Calu3 (cell line): Measurements from ENCODE around the gene SRSF8. TPM values are rescaled to one million over a fixed set of nuclear protein-coding genes. Genes with fewer than 3 reads are reported as not detected.

Source experiments
- BruUV-seq: library from RNA; stranded (reverse); fragments of 400-500 nt; replicated peaks from 2 replicates; lab custom pipeline; 2021; lab: Mats Ljungman, UMichigan
- CTCF ChIA-PET: fragments of 300-600 bp; sonication (Branson Sonifier 250); formaldehyde crosslinking; loops from one replicate; lab custom pipeline; 2022; ENCODE audit warnings: antibody characterized with exemption; lab: Charles Lee
- DNase-seq: peaks from one replicate; pipeline ENCODE4 v3.0.0; 2022
- H3K27ac Mint-ChIP-seq: one replicate; pipeline ENCODE4 v1.8.0; 2022; ENCODE audit warnings: mixed read lengths; ENCODE audit not compliant: unreplicated experiment
- H3K27me3 Mint-ChIP-seq: one replicate; pipeline ENCODE4 v1.8.0; 2022; ENCODE audit warnings: mixed read lengths; ENCODE audit not compliant: unreplicated experiment
- H3K36me3 Mint-ChIP-seq: one replicate; pipeline ENCODE4 v1.8.0; 2022; ENCODE audit warnings: mild to moderate bottlenecking, moderate library complexity, mixed read lengths; ENCODE audit not compliant: insufficient read depth, unreplicated experiment
- H3K4me1 Mint-ChIP-seq: one replicate; pipeline ENCODE4 v1.8.0; 2022; ENCODE audit warnings: mild to moderate bottlenecking, low read depth, mixed read lengths; ENCODE audit not compliant: unreplicated experiment
- H3K4me3 Mint-ChIP-seq: one replicate; pipeline ENCODE4 v1.8.0; 2022; ENCODE audit warnings: mild to moderate bottlenecking, low read depth, moderate library complexity, mixed read lengths; ENCODE audit not compliant: unreplicated experiment
- H3K9me3 Mint-ChIP-seq: one replicate; pipeline ENCODE4 v1.8.0; 2022; ENCODE audit warnings: low read depth, mixed read lengths; ENCODE audit not compliant: unreplicated experiment
- CTCF ChIP-seq: fragments of 200-600 bp; IDR thresholded peaks from one replicate; pipeline ENCODE4 v1.8.0; 2022; ENCODE audit warnings: antibody characterized with exemption; ENCODE audit not compliant: unreplicated experiment
- intact Hi-C: fragments of 100-400 bp; cut with micrococcal nuclease; formaldehyde crosslinking; loops from one replicate; pipeline ENCODE4 v1.10.0; 2022; ENCODE audit not compliant: unreplicated experiment
- total RNA-seq: library from RNA; stranded (reverse); gene quantifications from 2 replicates; pipeline ENCODE4 v1.2.3, GENCODE V29; 2022

Gene SRSF8
- total RNA-seq, 1 experiment from 2014 or later: 27.8 TPM

GRCh38 chr11:95097209-95097608 lies 30.5 kb downstream of the SRSF8 start:
- Mint-ChIP-seq H3K4me1 (peaks cover 15% of the 10 kb centered on the region), H3K36me3 (no peaks in the 10 kb centered on the region), H3K27me3 (no peaks in the 10 kb centered on the region), H3K27ac (no peak overlapping the region), H3K9me3 (no peaks in the 10 kb centered on the region), H3K4me3 (no peak overlapping the region)
- BruUV-seq: no TSS peak
- CTCF ChIA-PET: no interaction called here
- intact Hi-C loops: no loop called here
- TF ChIP-seq CTCF: no peak
- no peak for DNase-seq

GRCh38 chr11:95098826-95099225 lies 32.1 kb downstream of the SRSF8 start:
- Mint-ChIP-seq H3K4me3 (no peak overlapping the region), H3K9me3 (no peaks in the 10 kb centered on the region), H3K36me3 (no peaks in the 10 kb centered on the region), H3K27ac (no peak overlapping the region), H3K4me1 (no peaks in the 10 kb centered on the region), H3K27me3 (no peaks in the 10 kb centered on the region)
- CTCF ChIA-PET: interaction anchor here (0.8 kb wide), 1 partner anchor 9 kb away, joined by 4 read pairs; no protein-coding TSS in a partner anchor
- DNase-seq: no peak
- no TSS peak for BruUV-seq
- no peak for TF ChIP-seq CTCF
- intact Hi-C loops: no loop called here

- Mint-ChIP-seq H3K27me3 (no peaks in the 10 kb centered on the region), H3K4me1 (no peaks in the 10 kb centered on the region), H3K9me3 (no peaks in the 10 kb centered on the region), H3K27ac (no peak overlapping the region), H3K4me3 (no peak overlapping the region), H3K36me3 (no peaks in the 10 kb centered on the region)
- DNase-seq: no peak
- TF ChIP-seq CTCF: no peak
- CTCF ChIA-PET: no interaction called here
- intact Hi-C loops: no loop called here
- no TSS peak for BruUV-seq
Observed at GRCh38 chr11:95100191-95100648, 33.5 kb downstream of the SRSF8 start.

- Mint-ChIP-seq H3K27me3 (no peaks in the 10 kb centered on the region), H3K27ac (no peak overlapping the region), H3K36me3 (no peaks in the 10 kb centered on the region), H3K4me1 (no peaks in the 10 kb centered on the region), H3K9me3 (no peaks in the 10 kb centered on the region), H3K4me3 (no peak overlapping the region)
- CTCF ChIA-PET: no interaction called here
- intact Hi-C loops: no loop called here
- TF ChIP-seq CTCF: no peak
- DNase-seq: no peak
- no TSS peak for BruUV-seq
Observed at GRCh38 chr11:95100856-95101507, 34.3 kb downstream of the SRSF8 start.
